HepG2 (cell line): Measurements from ENCODE around the gene NIP7. TPM values are rescaled to one million over a fixed set of nuclear protein-coding genes. Genes with fewer than 3 reads are reported as not detected.

Experiments
- ATAC-seq: fragments of 200-7000 bp; cut with Tn5 transposase; 3 replicates; pipeline ENCODE4 v1.9.1; 2020; ENCODE audit warnings: mild to moderate bottlenecking, moderate library complexity
- BruUV-seq: library from RNA; stranded (reverse); fragments of 400-500 nt; replicated peaks from 2 replicates; lab custom pipeline; 2021; lab: Mats Ljungman, UMichigan
- CTCF ChIA-PET: fragments of 300-600 bp; formaldehyde crosslinking; extraction: SDS; loops from one replicate; lab custom pipeline; 2021; ENCODE audit warnings: low total read pairs, inconsistent platforms, low intra/inter-chr PET ratio; lab: Yijun Ruan, JAX
- POLR2A ChIA-PET: fragments of 350-600 bp; sonication (Branson Sonifier 250); formaldehyde crosslinking; loops from one replicate; lab custom pipeline; 2020; ENCODE audit warnings: antibody characterized with exemption, inconsistent platforms; lab: Yijun Ruan, JAX
- DNase-seq: peaks from one replicate; pipeline ENCODE4 v3.0.0-alpha.2; 2015; ENCODE audit warnings: low spot score
- FAIRE-seq: peaks from 3 replicates; lab custom pipeline; 2011; peaks lifted over from hg19 to GRCh38; lab: Jason Lieb, UNC
- H2AFZ ChIP-seq: one replicate; pipeline ENCODE4 v1.6.1; 2011; ENCODE audit warnings: low read length, inconsistent platforms
- H3K27ac ChIP-seq: fragments of 300-600 bp; 3 replicates; pipeline ENCODE4 v1.8.0; 2011; ENCODE audit warnings: mixed run types, mild to moderate bottlenecking, mixed read lengths, low read length, inconsistent platforms; ENCODE audit not compliant: insufficient read depth; ENCODE audit errors: extremely low read length
- H3K27me3 ChIP-seq, 2 experiments: fragments of 200-600 bp in 1 of 2; 2 replicates in 1 of 2; 3 replicates in 1 of 2; pipeline versions ENCODE4 v1.6.0 to v1.8.0; 2011; ENCODE audit warnings: low read length in 2 of 2, mild to moderate bottlenecking in 2 of 2, moderate library complexity in 2 of 2, inconsistent platforms in 1 of 2; ENCODE audit not compliant: insufficient read depth in 2 of 2, control insufficient read depth in 1 of 2
- H3K36me3 ChIP-seq, 2 experiments: fragments of 200-600 bp in 1 of 2; replicated peaks in 1 of 2; 2 replicates in 1 of 2; 3 replicates in 1 of 2; pipeline versions ENCODE4 v1.5.1 to v1.8.0; 2011; ENCODE audit warnings: low read length in 2 of 2, inconsistent platforms in 1 of 2; ENCODE audit not compliant: insufficient read depth in 2 of 2, control insufficient read depth in 1 of 2
- H3K4me1 ChIP-seq: 2 replicates; pipeline ENCODE4 v1.5.1; 2012; ENCODE audit warnings: low read length, inconsistent platforms; ENCODE audit not compliant: insufficient read depth
- H3K4me2 ChIP-seq: 2 replicates; pipeline ENCODE4 v1.6.0; 2011; ENCODE audit warnings: low read depth, low read length, inconsistent platforms
- H3K4me3 ChIP-seq, 3 experiments: fragments of 200-600 bp in 1 of 3; sonication (generic), shearing (Covaris generic) in 1 of 3; replicated peaks in 1 of 3; 2 replicates each; pipeline ENCODE4 v1.5.1; 2011 to 2016; ENCODE audit warnings: low read length in 3 of 3, inconsistent platforms in 2 of 3, low read depth in 2 of 3, mild to moderate bottlenecking in 2 of 3, control low read depth in 1 of 3, mixed read lengths in 1 of 3; ENCODE audit not compliant: insufficient read depth in 1 of 3
- H3K79me2 ChIP-seq: one replicate; pipeline ENCODE4 v1.6.1; 2011; ENCODE audit warnings: low read length, inconsistent platforms; ENCODE audit not compliant: insufficient read depth
- H3K9ac ChIP-seq: 2 replicates; pipeline ENCODE4 v1.6.0; 2011; ENCODE audit warnings: mild to moderate bottlenecking, low read depth, low read length, inconsistent platforms; ENCODE audit not compliant: insufficient read depth
- H3K9me3 ChIP-seq: 2 replicates; pipeline ENCODE4 v1.5.1; 2012; ENCODE audit warnings: mild to moderate bottlenecking, low read length
- H4K20me1 ChIP-seq: 2 replicates; pipeline ENCODE4 v1.6.0; 2011; ENCODE audit warnings: inconsistent platforms, mild to moderate bottlenecking, low read length, moderate library complexity; ENCODE audit not compliant: insufficient read depth
- DR1 ChIP-seq: sonication (generic); formaldehyde crosslinking; IDR thresholded peaks from 2 replicates; pipeline ENCODE4 v1.8.0; 2021; ENCODE audit warnings: mild to moderate bottlenecking, missing genetic modification reagents, inconsistent platforms
- ELK4 ChIP-seq: sonication (generic); formaldehyde crosslinking; IDR thresholded peaks from 2 replicates; pipeline ENCODE4 v1.9.0; 2021; ENCODE audit warnings: missing genetic modification reagents, borderline replicate concordance
- HES4 ChIP-seq: sonication (generic); formaldehyde crosslinking; IDR thresholded peaks from 2 replicates; pipeline ENCODE4 v1.9.0; 2021; ENCODE audit warnings: mild to moderate bottlenecking, missing genetic modification reagents, borderline replicate concordance
- HOXA5 ChIP-seq: sonication (generic); formaldehyde crosslinking; IDR thresholded peaks from 2 replicates; pipeline ENCODE4 v1.4.0; 2020; ENCODE audit warnings: missing genetic modification reagents
- MAZ ChIP-seq, 2 experiments: sonication (generic) in 1 of 2; formaldehyde crosslinking in 1 of 2; IDR thresholded peaks; 2 replicates each; pipeline versions ENCODE4 v1.5.0 to v1.6.1; 2012 to 2020; ENCODE audit warnings: low read depth in 2 of 2, mild to moderate bottlenecking in 2 of 2, borderline replicate concordance in 1 of 2, improper control_type of control experiment in 1 of 2, low read length in 1 of 2, missing genetic modification reagents in 1 of 2, moderate library complexity in 1 of 2
- MEF2D ChIP-seq: sonication (generic); formaldehyde crosslinking; IDR thresholded peaks from 2 replicates; pipeline ENCODE4 v1.5.1; 2020; ENCODE audit warnings: mild to moderate bottlenecking, missing genetic modification reagents
- RFXAP ChIP-seq: sonication (generic); formaldehyde crosslinking; IDR thresholded peaks from 2 replicates; pipeline ENCODE4 v1.4.0; 2020; ENCODE audit warnings: missing genetic modification reagents, borderline replicate concordance
- SKIL ChIP-seq: sonication (generic); formaldehyde crosslinking; IDR thresholded peaks from 2 replicates; pipeline ENCODE4 v1.8.0; 2022; ENCODE audit warnings: missing genetic modification reagents, mild to moderate bottlenecking, moderate library complexity, borderline replicate concordance
- SRF ChIP-seq: IDR thresholded peaks from 2 replicates; pipeline ENCODE4 v1.6.1; 2011; ENCODE audit warnings: mild to moderate bottlenecking, low read depth, low read length, moderate library complexity
- TCF7 ChIP-seq: sonication (generic); IDR thresholded peaks from 2 replicates; pipeline ENCODE4 v1.6.1; 2016; ENCODE audit warnings: antibody characterized with exemption, low read depth
- TP53 ChIP-seq: sonication (generic); formaldehyde crosslinking; conservative IDR thresholded peaks from 2 replicates; pipeline ENCODE4 v1.4.0; 2020; ENCODE audit warnings: missing genetic modification reagents
- YEATS4 ChIP-seq: sonication (generic); formaldehyde crosslinking; IDR thresholded peaks from 2 replicates; pipeline ENCODE4 v1.4.0; 2020; ENCODE audit warnings: missing genetic modification reagents, borderline replicate concordance
- ZFP41 ChIP-seq: sonication (generic); formaldehyde crosslinking; IDR thresholded peaks from 2 replicates; pipeline ENCODE4 v1.4.0; 2020; ENCODE audit warnings: mild to moderate bottlenecking, missing genetic modification reagents, borderline replicate concordance
- ZMYM2 ChIP-seq: sonication (generic); formaldehyde crosslinking; IDR thresholded peaks from 2 replicates; pipeline ENCODE4 v1.8.0; 2022; ENCODE audit warnings: mild to moderate bottlenecking, missing genetic modification reagents
- ZNF362 ChIP-seq: sonication (generic); formaldehyde crosslinking; IDR thresholded peaks from 2 replicates; pipeline ENCODE4 v1.4.0; 2020; ENCODE audit warnings: missing genetic modification reagents, mild to moderate bottlenecking, borderline replicate concordance
- ZNF446 ChIP-seq: sonication (generic); formaldehyde crosslinking; IDR thresholded peaks from 2 replicates; pipeline ENCODE4 v1.5.0; 2020; ENCODE audit warnings: mild to moderate bottlenecking, missing genetic modification reagents
- ZNF615 ChIP-seq: sonication (generic); formaldehyde crosslinking; IDR thresholded peaks from 2 replicates; pipeline ENCODE4 v1.5.0; 2020; ENCODE audit warnings: mild to moderate bottlenecking, missing genetic modification reagents, borderline replicate concordance
- ZSCAN30 ChIP-seq: sonication (generic); formaldehyde crosslinking; IDR thresholded peaks from 2 replicates; pipeline ENCODE4 v1.5.0; 2020; ENCODE audit warnings: mild to moderate bottlenecking, missing genetic modification reagents
- WGBS: methylation state at CpG from one replicate; pipeline ENCODE4 v1.1.6; 2017; ENCODE audit warnings: low lambda C conversion rate; 5-methylcytosine and 5-hydroxymethylcytosine counted together
- in situ Hi-C: cut with HindIII; loops from 2 replicates; pipeline ENCODE4 v1.10.0; 2017; ENCODE audit warnings: low pct_unique_long_range_greater_than_20kb; ENCODE audit not compliant: extremely low pct_ligation_motif_present
- intact Hi-C: fragments of 100-400 bp; cut with micrococcal nuclease; formaldehyde crosslinking; loops from one replicate; pipeline ENCODE4 v1.10.0; 2022; ENCODE audit not compliant: unreplicated experiment
- polyA plus RNA-seq, 8 experiments: library from polyadenylated mRNA; depleted of rRNA in 3 of 8; stranded (reverse) in 7 of 8; unstranded in 1 of 8; fragments of >200 nt; fragmentation: Illumina TruSeq in 4 of 8; extraction: Trizol in 4 of 8; gene quantifications; 2 replicates each; pipeline versions ENCODE4 v1.2.1 to v1.2.3, GENCODE V29; 2011 to 2016; ENCODE audit warnings: low read depth in 4 of 8, missing spikeins in 1 of 8, mixed read lengths in 1 of 8; ENCODE audit not compliant: insufficient read depth in 1 of 8
- total RNA-seq, 5 experiments: library from RNA; depleted of rRNA; stranded (reverse); fragments of >200 nt; fragmentation: Illumina TruSeq; extraction: Trizol; gene quantifications; 2 replicates each; pipeline ENCODE4 v1.2.3, GENCODE V29; 2016; ENCODE audit warnings: low read depth in 1 of 5

The NIP7 gene
- total and polyA plus RNA-seq, 2 of the 13 experiments (the other 11 are each of a cell fraction or from before 2014, with no cell fraction given), result 15.3 to 114 TPM

- Histone ChIP-seq H4K20me1 (0 out of 2 replicates have a peak, but pooled peaks cover 4% of the 10 kb centered on the region), H3K9ac (peak within 1 kb of the TSS; percentile 84), H2AFZ (peak within 1 kb of the TSS; percentile 50), H3K9me3 (no peaks in the 10 kb centered on the region), H3K27me3 (no peaks in the 10 kb centered on the region), H3K79me2 (peaks cover 24% of the 10 kb centered on the region), H3K27ac (peak within 1 kb of the TSS; percentile 75), H3K4me2 (peak within 1 kb of the TSS; percentile 94), H3K4me1 (peaks cover 34% of the 10 kb centered on the region), H3K36me3 (peaks cover 10 to 13% of the 10 kb centered on the region in 2 experiments; a peak in 4 of 5 replicates), H3K4me3 (peak within 1 kb of the TSS; percentile 74 to 96 (median 81))
- DNase-seq (peak; percentile 92), ATAC-seq (peak; percentile 91), FAIRE-seq (peak; percentile 83)
- TSS peak; percentile 66 for BruUV-seq
- intact Hi-C loops, result loop anchor here (2.0 kb wide), 1 partner anchor 16 kb away; no protein-coding TSS in a partner anchor
- WGBS, result 22% methylated on average over 36 of the region's 70 CpGs
- ChIA-PET POLR2A (interaction anchor here (0.8 to 3.0 kb wide), 6 partner anchors 13 to 124 kb away, joined by 3 to 16 read pairs (median 4); partner anchors contain the start of genes PDF and SNTB2), CTCF (interaction anchor here (1.5 kb wide), 1 partner anchor 28 kb away, joined by 10 read pairs; the partner anchor contains the start of genes COG8 and NIP7)
- in situ Hi-C loops, result no loop called here
- TF ChIP-seq ZSCAN30, result no peak
- TF ChIP-seq TP53 (CRISPR knock-in tag), result no peak
- TF ChIP-seq DR1 (CRISPR knock-in tag), result no peak; the same call in 1 of the 2 replicates
- TF ChIP-seq MEF2D (CRISPR knock-in tag), result peak; percentile 30; the same call in 1 of the 2 replicates
- peak; percentile 59; the same call in 1 of the 2 replicates for TF ChIP-seq MAZ (IDR thresholded peaks at IDR 0.05; ENCODE audit: borderline replicate concordance, low read depth, low read length)
- TF ChIP-seq MAZ (CRISPR knock-in tag; IDR thresholded peaks at IDR 0.05; ENCODE audit: low read depth), result peak; percentile 99
- TF ChIP-seq YEATS4 (CRISPR knock-in tag), result peak; percentile 84
- TF ChIP-seq ZNF446 (CRISPR knock-in tag), result no peak; the same call in 1 of the 2 replicates
- TF ChIP-seq ZNF362 (CRISPR knock-in tag), result no peak
- TF ChIP-seq SRF, result no peak
- no peak for TF ChIP-seq ELK4
- peak; percentile 41; the same call in 1 of the 2 replicates for TF ChIP-seq SKIL (CRISPR knock-in tag)
- TF ChIP-seq ZFP41 (CRISPR knock-in tag), result no peak
- TF ChIP-seq ZNF615 (CRISPR knock-in tag), result no peak
- TF ChIP-seq ZMYM2, result no peak
- TF ChIP-seq HES4 (CRISPR knock-in tag), result peak; percentile 98
- TF ChIP-seq TCF7, result no peak
- peak; percentile 9; the same call in 1 of the 2 replicates for TF ChIP-seq HOXA5 (CRISPR knock-in tag)
- peak; percentile 27; the same call in 1 of the 2 replicates for TF ChIP-seq RFXAP (CRISPR knock-in tag)
Measured at GRCh38 chr16:69310653-69311532, 28.7 kb upstream of the NIP7 start, which contains the start of gene VPS4A. Gene VPS4A (plus strand): TSS chr16:69311350. CDS start chr16:69311512, 162 bp downstream.
